ENCODE results near the gene MINDY2.
"Not testable (repeated sequence)": the region's sequence is repeated elsewhere in the genome, so short reads cannot be mapped to it uniquely, and the experiment has no call there.

Gene MINDY2

DNA sequence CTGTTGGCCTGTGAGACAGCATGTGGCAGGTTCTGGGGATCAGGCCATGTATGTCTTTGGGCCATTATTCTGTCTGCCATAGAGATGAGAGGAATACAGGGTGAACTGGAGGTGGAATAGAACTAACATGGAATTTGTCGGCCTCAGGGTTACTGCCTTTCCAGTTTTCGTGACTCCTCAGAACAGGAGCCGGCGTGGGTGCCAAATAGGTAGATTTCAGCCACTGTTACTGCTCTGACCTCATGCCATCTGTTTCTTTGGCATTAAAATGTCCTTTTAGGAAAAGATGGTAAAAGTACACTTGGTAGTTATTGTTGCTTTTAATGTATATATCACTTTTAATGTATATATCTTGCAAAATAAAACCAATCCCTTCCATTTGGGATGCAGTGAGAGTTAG is 96.8 kb downstream of the MINDY2 start:
- in situ Hi-C loops (cut with MboI; ENCODE audit: low pct_unique_long_range_greater_than_20kb, low sequenced_read_pairs) = no loop called here
- DNase-seq = no peak

DNA sequence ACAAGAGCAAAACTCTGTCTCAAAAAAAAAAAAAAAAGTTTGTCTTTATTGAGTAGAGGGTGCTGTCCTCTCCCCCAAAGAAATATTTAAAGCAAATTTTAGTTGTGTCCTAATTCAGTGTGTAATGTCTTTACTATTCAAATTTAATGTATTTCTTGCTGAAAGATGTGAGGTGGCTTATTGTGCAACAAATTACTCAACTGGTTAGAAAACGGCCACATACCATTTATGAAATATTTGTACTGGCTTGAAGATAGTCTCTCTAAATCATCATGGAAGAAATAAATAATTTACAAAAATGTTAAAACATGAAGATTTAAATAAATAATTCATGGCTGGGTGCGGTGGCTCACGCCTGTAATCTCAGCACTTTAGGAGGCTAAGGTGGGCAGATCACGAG is 99.3 kb downstream of the MINDY2 start:
- in situ Hi-C loops (cut with MboI; ENCODE audit: low pct_unique_long_range_greater_than_20kb, low sequenced_read_pairs) = no loop called here
- no peak for DNase-seq

DNA sequence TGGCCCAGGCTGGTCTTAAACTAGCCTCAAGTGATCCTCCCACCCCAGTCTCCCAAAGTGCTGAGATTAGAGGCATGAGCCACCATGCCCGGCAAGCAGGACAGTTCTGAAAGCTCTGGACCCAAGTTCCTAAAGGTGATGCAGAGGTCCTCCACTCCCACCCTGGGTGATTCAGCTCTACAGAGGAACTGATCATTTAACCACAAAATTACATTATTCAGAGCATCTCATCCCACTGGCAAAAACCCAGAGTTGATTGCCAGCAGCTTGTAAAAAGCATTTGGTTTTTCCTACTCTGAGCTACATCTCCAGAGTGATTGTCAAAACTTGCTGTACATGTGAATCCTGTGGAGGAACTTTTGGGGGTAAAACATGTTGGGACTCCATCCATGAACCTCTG is 102.2 kb downstream of the MINDY2 start:
- in situ Hi-C loops (cut with MboI; ENCODE audit: low pct_unique_long_range_greater_than_20kb, low sequenced_read_pairs) = no loop called here
- no peak for DNase-seq

DNA sequence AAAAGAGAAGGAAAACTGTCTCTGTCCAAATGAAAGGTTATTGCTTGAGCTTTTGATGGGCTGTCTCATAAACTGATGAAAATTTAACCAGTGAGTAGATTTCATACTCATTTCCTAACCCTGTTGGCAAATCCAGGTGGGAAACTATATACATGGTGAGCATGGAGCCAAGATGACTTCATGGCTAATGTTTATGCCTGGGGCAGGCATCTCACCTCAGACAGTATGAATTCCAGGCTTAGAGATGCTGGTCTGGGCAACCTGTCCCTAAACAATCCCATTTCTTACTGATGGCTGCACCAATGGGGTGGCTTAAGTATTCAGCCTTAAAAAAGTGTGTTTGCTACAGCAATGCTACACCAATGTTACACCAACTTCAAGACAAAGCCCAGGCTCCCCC is 104.2 kb downstream of the MINDY2 start:
- DNase-seq = no peak
- in situ Hi-C loops (cut with MboI; ENCODE audit: low pct_unique_long_range_greater_than_20kb, low sequenced_read_pairs) = no loop called here

DNA sequence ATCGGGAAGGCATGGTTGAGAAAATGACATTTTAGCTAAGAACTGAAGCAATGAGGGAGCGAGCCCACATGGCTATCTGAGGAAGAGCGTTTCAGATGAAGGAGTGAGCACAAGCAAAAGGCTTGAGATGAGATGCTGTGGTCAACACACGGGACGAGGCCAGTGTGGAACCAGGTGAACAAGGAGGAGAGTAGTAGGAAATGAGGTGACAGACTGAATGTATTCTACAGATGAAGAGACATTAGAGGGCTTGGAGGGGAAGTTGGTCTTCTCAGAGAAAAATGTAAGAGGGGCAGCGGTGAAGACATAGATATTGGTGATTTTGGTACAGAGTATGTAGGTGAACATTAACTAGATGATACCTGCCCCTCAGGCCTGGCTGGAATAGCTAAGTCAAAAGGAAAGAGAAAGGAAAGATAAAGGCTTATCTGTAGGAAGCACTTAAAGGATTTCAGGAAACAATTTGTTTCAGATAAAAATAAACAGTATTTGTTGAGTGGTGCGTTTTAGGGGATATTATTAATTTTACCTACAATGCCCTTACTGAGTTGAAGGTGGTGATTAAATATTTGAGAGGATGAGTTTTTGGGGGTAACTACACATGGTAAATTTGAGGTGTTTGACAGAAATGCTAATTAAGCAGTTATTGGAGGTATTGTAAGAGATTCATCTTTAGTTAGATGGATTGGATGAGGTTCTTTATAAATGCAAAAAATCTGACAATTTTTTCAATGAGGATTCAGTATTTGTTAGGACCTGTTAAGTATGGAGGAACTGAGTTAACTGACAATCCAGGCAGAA is 105.4 kb downstream of the MINDY2 start:
- in situ Hi-C loops (cut with MboI; ENCODE audit: low pct_unique_long_range_greater_than_20kb, low sequenced_read_pairs) = no loop called here
- no peak for DNase-seq

DNA sequence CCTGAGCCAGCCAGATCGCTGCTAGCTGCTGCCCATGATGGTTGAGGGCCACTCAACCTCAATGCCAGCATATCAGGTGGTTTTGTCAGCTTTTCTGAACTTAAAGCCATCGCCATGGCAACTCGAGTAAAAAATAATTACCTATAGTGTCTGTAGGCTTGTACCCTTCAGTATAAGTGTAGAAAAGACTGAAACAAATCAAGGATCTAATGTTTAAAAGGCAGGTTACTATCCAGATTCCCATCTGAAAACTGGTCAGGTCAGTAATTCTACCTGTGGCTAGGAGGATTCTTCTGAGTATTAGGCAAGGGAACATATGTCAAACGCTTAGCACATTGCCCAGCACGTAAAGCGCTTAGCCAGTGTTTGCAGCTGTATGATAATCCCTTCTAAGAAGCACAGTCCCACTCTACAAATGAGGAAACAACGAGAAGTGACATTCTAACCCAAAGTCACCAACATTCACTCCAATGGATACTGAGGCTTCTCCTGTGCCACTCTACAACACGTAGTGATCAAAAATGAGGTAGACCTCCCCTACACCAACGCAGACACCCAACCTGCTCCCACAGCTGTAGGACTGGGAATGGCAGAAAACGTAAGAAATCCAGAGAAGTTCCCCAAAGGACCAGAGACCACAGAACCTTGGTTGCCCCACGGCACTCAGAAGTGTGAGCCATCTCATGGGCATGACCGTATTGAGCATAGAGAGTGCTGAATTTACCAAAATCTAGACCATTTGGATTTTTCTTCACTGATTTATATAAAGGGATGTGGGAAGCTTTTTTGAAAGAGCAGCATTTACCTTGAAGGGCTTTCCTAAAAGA is 107.1 kb downstream of the MINDY2 start:
- no peak for DNase-seq
- in situ Hi-C loops (cut with MboI; ENCODE audit: low pct_unique_long_range_greater_than_20kb, low sequenced_read_pairs) = no loop called here

DNA sequence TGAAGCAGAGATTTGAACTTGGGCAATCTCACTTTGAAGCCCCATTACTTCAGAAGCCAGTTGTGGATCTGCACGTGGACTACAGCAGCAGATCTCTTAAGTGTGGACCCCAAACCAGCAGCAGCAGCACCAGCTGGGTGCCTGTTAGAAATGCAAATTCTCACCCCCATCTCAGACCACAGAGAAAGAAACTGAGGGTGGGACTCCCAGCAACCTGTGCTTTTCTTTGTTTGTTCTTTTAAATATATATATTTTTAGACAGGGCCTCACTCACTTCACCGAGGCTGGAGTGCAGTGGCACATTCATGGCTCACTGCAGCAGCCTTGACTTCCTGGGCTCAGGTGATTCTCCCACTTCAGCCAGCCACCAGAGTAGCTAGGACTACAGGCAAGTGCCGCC is 109.2 kb downstream of the MINDY2 start:
- in situ Hi-C loops (cut with MboI; ENCODE audit: low pct_unique_long_range_greater_than_20kb, low sequenced_read_pairs) = no loop called here
- no peak for DNase-seq

DNA sequence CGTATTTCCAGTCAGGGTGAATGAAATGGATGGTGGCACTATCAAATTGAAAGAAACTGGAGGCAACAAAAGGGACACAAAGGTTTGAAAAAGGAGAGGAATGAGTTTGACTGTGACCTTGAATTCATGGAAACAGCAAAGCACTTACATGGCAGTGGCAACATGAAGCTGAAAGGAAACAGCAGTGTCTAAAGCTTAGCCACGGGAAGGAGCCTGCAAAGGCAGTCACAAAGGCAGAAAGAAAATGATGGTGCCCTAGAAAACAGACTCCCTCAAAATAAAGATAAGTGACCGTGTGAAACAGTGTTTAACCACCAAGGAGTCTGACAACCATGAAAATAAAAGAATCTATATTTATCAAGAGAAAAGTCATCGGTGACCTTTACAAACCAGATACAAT is 111.1 kb downstream of the MINDY2 start:
- no peak for DNase-seq
- in situ Hi-C loops (cut with MboI; ENCODE audit: low pct_unique_long_range_greater_than_20kb, low sequenced_read_pairs) = no loop called here

DNA sequence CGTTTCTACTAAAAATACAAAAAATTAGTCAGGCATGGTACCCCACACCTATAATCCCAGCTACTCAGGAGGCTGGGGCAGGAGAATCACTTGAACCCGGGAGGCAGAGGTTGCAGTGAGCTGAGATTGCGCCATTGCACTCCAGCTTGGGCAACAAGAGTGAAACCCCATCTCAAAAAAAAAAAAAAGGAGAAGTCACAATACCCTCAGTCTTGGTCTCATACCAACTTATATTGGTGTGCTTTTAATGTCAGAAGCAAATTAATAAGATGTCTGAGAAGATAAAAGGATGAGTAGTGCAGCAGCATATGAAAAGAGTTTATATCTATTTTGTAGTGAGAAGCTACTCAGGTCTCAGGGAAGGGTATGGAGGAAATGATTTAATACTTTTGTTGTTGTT is 112.8 kb downstream of the MINDY2 start:
- DNase-seq; in situ Hi-C loops (cut with MboI; ENCODE audit: low pct_unique_long_range_greater_than_20kb, low sequenced_read_pairs): not testable (repeated sequence)

DNA sequence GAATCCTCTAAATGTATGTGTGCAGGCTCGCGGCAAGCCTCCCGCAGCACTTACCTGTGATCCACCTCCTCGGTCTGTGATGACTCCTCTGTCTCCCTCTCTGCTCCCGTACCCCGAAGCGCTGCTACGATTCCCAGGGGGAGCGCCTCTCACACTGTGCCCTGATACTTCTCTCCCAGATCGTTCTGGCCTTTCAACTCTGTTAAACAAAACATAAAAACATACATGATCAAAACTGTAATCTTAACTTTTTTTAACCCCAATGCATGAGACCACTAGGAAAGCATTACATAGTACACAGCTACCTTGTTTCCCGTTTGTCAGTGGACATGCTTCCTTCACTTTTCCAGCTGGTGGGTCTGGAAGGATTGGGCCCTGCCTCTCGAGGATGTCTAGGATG is 115.8 kb downstream of the MINDY2 start:
- DNase-seq = no peak
- in situ Hi-C loops (cut with MboI; ENCODE audit: low pct_unique_long_range_greater_than_20kb, low sequenced_read_pairs) = no loop called here

DNA sequence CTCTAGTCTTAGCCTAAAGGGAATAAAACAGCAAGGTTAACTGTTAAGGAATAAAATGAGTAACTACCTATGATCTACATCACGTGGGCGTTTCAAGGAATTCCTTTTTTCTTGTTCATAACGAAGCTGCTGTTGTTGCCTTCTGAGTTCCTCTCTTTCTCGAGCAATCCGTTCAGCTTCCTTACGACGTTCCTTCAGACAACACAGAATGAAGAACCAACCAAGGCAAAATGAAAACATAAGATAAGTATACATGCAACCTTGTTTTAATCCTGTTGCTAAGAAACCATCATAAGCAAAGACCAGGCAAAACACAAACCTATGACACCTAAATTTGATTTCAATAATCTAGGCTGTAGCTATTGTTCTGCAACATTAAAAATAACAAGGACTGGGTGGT is 118.3 kb downstream of the MINDY2 start:
- in situ Hi-C loops (cut with MboI; ENCODE audit: low pct_unique_long_range_greater_than_20kb, low sequenced_read_pairs) = no loop called here
- DNase-seq = no peak

DNA sequence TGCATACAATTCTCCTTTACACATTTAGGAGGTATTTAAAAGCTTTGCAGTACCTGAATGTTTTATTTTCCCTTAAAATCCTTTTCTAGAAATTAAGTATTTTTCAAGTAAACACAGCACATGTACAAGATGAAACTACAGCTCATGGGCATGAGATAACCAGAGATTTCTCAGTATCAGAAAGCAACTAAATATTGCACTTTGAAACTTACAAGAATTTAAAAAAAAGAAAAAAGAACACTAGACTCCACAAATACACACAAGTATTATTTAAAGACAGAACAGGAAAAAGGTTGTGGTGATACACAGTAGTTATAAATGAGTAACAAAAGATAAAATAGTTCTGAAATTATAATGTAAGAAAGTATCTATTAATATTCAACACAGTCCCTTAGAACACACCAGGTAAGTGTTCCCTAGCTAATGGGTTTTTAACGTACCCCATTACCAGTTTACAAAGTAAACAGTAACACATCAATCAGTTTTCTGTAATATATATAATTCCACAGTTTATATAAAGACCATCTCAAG is 127.1 kb downstream of the MINDY2 start:
- DNase-seq = no peak
- in situ Hi-C loops (cut with MboI; ENCODE audit: low pct_unique_long_range_greater_than_20kb, low sequenced_read_pairs) = no loop called here

DNA sequence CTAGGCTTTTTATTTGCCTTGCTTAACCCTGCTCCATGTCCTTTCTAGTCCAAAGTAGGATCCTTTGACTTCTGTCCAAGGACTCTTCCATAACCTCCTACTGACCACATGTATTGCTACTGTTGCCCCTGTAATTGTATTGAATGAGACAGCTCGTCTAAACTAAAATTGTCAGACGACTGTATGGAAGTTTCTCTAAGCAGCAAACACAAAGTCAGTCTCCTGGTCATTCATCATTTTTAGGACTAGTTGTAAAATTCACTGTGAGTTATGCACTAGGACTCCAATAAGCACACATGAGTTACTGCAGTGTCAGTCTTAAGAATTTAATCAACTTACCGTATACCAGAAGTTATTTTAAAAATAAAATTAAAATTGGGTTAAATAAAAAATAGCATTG is 129.5 kb downstream of the MINDY2 start:
- no peak for DNase-seq
- in situ Hi-C loops (cut with MboI; ENCODE audit: low pct_unique_long_range_greater_than_20kb, low sequenced_read_pairs) = no loop called here

DNA sequence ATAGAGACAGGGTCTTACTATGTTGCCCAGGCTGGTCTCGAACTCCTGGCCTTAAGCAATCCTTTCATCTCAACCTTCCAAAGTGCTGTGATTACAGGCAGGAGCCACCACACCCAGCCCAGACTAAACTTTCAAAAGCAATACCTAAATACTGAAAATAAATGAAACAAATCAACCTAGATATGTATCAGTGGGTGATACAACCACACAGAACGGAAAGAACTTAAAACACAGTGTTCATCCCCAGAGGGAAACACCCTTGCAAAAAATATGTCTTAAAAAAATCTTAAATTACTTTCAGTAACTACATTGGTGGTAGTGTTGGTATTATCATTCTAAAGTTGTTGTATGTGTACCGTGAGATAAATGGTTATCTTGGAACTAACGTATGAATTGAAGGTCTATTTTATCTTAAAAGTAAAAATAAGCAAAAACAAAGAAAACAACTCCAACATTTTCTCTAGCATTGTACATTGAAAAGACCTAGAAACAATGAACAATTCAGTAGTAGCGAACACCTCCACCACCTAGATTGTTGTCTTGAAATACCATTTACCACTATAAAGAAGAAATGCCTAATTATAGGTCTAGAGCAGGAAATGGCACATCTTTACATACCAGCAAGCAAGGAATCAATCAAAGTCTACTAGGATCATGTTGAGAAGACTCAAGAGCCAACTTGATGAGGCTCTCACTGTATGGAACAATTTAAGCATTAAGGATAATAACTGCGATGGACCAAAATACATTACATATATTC is 137.6 kb downstream of the MINDY2 start:
- no peak for DNase-seq
- in situ Hi-C loops (cut with MboI; ENCODE audit: low pct_unique_long_range_greater_than_20kb, low sequenced_read_pairs) = no loop called here

DNA sequence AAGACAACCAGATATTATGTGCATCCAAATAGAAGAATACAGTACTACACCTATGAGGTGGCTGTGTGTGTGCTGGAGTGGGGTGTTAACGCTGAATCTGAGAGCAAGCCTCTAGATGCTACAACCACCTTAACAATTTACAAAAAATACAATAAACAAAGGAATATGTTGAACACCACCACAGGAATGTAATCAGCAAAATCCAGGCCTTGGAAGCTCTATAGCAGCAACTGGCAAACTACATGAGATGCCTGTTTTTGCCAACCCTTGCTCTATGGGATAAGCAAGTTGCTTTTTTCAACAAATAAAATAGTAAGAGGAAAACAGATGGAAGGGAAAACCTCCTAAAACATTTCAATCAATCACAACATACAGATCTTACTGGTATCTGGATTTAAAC is 138.5 kb downstream of the MINDY2 start:
- no peak for DNase-seq
- in situ Hi-C loops (cut with MboI; ENCODE audit: low pct_unique_long_range_greater_than_20kb, low sequenced_read_pairs) = no loop called here

DNA sequence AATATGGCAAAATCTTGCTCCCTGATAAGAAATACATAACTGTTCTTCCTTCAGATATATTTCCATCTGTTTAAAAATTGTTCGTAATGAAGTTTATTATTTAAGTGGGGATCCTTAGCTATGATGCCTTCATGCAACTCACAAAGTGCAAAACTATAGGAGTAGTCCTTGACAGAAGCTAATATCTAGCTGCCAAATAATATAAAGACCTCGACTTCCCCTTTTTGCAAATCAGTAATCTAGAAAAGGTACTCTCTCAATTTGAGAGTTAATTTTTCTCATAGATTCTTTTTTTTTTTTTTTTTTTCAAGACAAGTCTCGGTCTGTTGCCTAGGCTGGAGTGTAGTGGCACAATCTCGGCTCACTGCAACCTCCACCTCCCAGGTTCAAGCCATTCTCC is 139.4 kb downstream of the MINDY2 start:
- in situ Hi-C loops (cut with MboI; ENCODE audit: low pct_unique_long_range_greater_than_20kb, low sequenced_read_pairs) = no loop called here
- no peak for DNase-seq

Data from KBM-7 (cell line).